Suppressor macrophage treated with lipopolysaccharide for 4 hours (primary cell): ENCODE measurements around the gene MYCN.
"Not testable (repeated sequence)": the region's sequence is repeated elsewhere in the genome, so short reads cannot be mapped to it uniquely, and the experiment has no call there.

Experiments used
- DNase-seq: peaks from one replicate; pipeline ENCODE4 v3.0.0-alpha.2; 2020

The MYCN gene

DNA sequence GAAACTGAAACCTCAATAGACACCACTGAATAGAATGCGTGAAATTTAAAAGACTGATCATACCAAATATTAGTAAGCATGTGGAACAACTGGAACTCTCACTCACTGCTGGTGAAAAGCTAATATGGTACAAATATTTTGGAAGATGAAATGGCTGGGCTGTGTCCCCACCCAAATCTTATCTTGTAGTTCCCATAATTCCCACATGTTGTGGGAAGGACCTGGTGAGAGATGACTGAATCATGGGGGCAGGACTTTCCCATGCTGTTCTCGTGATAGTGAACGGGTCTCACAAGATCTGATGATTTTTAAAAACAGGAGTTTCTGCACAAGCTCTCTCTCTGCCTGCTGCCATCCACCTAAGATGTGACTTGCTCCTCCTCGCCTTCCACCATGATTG lies 32.0 kb upstream of the MYCN start:
- no peak for DNase-seq

DNA sequence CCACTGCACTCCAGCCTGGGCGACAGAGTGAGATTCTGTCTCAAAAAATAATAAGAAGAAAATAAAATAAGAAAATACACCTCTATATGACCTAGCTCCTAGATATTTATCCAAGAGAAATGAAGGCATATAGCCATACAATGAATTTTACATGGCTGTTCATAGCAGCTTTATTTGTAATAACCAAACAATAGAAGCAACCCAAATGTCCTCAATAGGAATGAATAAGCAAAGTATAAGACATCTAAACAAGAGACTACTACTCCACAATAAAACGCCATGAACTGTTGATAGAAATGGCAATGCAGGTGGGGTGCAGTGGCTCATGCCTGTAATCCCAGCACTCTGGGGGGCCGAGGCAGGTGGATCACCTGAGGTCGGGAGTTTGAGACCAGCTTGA lies 31.2 kb upstream of the MYCN start:
- DNase-seq: no peak

DNA sequence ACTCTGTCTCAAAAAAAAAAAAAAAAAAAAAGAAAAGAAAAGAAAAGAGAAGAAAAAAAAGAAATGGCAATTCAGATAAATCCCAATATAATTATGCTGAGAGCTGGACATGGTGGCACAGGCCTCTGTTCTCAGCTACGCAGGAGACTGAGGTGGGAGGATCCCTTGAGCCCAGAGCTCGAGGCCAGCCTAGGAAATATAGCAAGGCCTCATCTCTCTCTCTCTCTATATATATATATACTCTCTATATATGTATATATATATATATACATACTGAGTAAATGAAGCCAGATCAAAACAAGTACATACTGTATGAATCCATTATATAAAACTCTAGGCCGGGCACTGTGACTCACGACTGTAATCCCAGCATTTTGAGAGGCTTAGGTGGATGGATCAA lies 30.6 kb upstream of the MYCN start:
- no peak for DNase-seq

DNA sequence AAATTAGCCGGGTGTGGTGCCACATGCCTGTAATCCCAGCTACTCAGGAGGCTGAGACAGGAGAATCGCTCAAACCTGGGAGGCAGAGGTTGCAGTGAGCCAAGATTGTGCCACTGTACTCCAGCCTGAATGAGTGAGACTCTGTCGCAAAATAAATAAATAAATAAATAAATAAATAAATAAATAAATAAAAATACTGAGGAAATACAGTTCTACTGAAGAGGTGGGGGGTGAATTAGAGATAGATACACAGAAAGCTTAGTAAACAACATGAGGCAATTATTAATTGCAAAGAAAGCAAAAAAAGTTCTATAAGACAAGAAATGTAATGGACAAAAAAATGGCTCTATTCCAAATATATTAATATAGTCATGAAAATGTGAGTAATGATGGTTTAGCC lies 29.1 kb upstream of the MYCN start:
- DNase-seq: not testable (repeated sequence)

DNA sequence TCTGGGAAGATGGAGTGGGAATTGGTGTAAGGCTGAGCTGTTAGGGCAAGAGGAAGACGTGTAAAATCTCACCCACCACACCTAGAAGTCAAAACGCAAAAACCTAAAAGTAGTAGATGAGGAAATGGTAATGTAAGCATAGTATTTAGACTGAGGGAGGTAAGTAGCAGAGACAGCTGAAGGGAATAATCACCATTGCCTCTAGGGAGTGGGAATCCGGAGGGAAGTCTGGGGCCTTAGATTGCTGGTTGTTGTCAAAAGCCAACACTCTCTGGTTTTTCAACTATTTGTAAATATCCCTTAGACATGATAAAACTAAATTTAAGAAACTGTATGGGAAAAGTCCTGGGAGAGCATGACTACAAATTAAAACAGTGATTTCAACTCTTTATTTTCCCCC lies 28.7 kb upstream of the MYCN start:
- no peak for DNase-seq

DNA sequence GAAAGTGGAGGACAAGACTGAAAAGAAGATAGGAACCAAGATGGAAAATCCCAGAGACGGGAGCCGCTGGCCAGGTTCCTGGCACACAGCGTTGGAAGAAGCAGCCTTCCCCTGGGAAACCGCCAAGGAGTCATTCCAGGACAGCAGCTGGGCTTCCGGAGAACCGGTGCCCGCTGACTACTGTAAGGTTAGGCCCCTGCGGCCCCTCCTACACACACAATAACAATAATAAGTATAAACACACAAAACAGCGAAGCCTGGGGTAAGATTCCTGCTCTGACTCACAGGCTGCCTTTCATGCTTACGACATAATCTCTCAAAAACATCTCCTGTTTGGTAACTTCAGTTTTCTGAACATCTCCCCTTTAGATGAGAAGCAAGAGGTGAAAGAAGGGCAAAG lies 28.1 kb upstream of the MYCN start:
- DNase-seq: no peak

DNA sequence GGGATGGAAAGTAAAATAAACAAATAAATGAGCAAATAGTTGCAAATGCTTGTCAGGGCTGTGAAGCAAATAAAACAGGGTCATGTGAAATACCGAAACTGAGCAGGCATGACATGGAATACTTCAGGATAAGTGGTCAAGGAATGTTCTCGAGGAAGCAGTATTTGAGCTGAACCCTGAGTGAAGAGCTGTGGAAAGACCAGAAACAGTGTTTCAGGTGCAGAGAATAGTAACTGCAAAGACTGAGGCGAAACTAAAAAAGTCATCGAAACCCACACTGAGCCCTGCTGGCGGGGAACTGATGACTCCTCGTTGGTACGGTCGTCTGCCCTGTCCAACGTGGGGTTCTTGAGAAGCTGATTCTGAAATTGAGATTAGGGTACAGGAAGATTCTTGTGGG lies 27.2 kb upstream of the MYCN start:
- DNase-seq: no peak

DNA sequence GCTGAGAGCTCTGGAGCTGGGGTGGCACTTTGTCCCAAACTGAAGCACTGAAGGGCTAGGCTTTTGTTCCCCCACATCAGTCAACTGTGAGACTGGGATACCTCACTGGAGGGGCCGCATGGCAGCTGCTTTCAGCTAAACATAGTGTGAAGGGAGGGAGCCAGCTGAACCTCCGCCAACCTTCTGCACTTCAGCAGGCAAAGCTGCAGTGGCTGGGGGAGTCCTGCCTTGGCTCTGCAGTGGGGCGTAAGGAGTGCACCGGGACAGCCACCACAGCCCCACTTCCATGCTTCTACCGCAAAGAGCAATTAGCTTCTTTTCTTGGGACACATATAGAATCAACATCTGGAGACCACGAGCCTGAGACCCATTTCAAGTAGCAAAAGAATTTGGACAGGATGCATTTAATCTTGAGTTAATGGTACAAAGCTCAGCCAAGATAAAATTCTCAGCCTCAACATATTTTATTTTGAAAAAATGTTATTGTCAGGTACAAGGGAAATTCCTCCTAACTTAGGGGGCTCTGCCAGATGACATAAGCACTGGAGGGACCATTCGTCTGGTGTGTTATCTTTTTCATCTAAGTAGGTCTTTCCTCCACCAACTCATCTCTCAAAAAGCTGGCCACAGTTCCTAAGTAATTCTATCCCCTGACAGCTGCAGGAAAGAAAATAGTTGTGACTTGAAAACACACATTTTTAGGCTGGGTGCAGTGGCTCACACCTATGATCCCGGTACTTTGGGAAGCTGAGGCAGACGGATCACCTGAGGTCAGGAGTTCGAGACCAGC lies 25.6 kb upstream of the MYCN start:
- no peak for DNase-seq

DNA sequence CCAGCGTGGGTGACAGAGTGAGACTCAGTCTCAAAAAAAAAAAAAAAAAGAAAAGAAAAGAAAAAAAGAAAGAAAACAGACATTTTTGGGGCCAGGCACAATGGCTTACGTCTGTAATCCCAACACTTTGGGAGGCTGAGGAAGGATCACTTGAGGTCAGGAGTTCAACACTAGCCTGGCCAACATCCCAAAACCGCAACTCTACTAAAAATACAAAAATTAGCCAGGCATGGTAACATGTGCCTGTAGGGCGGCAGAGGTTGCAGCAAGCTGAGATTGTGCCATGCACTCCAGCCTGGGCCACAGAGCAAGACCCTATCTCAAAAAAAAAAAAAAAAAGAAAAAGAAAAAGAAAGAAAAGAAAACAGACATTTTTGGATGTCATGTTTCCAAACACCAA lies 24.8 kb upstream of the MYCN start:
- not testable (repeated sequence) for DNase-seq

DNA sequence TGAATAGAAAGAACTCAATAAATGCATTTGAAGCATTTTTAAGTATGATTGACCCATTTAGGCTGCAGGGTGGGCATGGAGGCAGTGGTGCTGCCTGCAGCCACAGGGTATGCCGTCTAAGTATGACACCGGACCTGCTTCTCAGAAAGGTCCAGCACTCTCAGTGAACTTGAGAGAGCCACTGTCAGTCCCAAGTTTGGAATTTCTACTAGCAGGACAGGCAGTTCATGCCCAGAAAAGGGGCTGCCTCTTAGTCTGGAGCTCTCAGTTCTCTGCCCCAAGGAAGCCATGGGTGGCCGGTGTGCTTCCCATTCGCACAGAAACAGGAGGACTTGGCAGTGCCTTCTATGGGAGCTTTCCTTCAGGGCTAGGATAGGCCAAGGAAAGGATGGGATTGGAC lies 24.0 kb upstream of the MYCN start:
- no peak for DNase-seq

DNA sequence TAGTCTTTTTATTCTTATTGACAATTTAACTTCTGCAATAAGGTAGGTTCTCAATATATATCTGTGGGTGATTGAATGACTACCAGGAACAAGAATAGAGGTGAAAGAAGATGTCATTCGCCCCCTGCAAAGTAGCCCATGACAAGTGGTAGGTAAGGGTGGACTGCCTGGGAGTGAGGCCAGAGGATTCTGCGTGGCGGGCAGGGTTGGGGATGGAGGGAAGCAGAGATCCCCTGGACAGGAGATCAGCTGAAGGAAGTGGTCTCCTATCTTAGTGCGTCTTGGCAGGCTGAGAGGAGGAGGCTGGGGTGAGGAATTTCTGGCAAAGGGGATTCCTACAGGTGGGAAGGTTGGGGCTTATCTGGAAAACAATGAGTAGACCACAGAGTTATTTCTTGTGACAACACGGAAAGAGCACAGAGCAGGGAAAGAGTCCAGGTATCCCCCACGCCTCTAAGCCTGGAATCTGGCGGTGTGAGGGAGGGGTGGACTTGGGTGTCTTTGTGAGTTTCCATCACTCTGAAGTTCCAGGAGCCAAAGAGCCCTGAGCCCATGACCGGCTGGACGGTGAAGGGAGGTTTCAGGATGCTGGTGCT lies 21.5 kb upstream of the MYCN start:
- no peak for DNase-seq

DNA sequence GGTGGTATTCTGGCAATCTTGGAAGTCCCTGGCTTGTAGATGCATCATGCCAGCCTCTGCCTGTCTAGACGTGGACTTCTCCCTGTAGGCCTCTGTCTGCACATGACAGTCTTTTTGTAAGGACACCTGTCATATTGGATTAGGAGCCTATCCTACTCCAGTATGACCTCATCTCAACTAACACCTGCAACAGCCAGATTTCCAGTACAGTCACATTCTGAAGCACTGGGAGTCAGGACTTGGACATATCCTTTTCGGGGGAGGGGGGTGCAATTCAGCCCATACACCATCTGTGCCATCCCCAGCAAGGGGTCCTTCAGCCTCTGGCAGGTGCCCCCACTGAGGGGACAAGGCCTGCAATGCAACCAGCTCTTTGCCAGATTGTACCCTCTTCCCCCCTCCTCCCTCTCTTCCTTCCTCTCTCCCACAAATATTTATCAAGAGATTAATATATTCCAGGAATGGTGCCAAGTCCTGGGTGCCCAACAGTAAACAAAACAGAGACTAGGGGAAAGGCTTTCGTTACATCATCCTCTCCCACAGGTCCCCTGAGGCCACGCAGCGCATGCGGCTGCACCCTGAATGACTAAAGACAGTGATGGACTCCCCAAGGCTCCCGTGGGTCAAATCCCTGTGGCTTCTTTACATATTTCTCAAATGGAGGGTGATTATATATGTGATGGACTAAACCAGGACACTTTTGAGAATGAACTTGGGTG lies 20.5 kb upstream of the MYCN start:
- DNase-seq: no peak

DNA sequence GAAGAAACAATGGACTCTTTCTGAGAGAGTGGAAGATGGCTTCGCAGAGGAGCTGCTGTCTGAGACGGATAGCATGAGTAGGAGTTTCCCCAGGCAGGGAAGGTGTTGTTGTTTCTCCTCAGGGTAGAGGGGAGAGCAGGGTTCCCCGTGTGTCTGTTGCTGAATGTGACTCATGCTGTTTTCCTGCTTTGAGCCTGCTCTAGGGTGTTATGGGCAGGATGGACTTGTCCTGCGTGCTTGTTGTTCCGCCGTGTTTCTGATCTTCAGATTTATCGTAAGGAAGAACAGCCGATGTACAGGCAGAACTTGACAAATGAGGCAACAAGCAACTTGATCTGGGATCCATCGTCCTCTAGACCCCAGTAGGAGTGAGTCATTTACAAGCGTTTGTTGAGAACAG lies 19.7 kb upstream of the MYCN start:
- DNase-seq: no peak

DNA sequence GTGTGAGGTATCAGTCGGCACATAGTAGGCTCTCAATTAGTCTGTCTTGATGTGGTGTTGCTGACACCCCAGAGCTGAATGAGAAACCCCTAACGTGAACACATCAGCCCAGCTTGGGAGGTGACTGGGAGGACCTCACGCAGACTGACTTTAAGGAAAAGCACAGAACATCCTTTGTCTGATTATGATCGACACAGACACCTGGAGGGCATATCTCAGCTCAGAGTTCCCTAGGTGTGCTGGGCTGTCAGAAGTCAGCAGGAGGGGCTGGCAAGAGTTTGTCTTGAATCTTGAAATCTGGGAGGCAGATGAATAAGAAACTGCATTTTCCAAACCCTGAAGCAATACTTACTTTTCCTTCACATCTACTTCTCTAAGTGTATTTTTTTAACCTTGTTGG lies 16.8 kb upstream of the MYCN start:
- DNase-seq: no peak

DNA sequence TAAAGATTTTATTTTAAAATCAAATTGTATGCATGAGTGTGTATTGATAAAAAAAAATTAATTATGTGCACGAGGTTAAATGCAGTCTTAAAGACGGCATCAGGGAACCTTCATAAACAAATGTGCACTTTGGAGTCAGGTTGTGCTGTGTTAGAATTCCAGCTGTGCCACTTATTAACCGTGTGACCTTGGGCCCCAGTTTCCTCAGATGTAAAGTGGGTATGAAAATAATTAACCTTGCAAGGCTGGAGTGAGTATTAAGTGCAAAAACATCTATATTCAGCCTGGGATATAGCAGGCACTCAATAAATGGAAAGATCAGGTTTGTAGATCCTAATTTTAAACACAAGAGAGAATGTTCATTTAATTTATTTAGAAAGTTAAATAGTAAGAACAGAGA lies 14.5 kb upstream of the MYCN start:
- no peak for DNase-seq

DNA sequence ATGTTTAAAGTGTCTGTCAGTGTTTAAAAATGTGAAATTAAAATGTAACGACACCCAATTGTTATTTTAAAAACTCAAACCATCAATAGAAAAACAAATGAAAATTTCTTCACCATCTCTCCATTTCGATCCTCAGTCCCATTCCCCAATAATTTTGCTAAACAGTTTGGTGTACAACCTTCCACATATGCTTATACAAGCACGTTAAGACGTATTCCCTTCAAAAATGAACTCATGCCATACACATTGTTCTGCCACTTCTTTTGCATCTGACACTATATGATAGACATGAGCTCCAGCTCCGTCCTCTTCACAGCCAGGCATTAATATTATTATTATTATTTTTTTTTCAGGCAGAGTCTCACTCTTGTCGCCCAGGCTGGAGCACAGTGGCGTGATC lies 14.1 kb upstream of the MYCN start:
- no peak for DNase-seq

DNA sequence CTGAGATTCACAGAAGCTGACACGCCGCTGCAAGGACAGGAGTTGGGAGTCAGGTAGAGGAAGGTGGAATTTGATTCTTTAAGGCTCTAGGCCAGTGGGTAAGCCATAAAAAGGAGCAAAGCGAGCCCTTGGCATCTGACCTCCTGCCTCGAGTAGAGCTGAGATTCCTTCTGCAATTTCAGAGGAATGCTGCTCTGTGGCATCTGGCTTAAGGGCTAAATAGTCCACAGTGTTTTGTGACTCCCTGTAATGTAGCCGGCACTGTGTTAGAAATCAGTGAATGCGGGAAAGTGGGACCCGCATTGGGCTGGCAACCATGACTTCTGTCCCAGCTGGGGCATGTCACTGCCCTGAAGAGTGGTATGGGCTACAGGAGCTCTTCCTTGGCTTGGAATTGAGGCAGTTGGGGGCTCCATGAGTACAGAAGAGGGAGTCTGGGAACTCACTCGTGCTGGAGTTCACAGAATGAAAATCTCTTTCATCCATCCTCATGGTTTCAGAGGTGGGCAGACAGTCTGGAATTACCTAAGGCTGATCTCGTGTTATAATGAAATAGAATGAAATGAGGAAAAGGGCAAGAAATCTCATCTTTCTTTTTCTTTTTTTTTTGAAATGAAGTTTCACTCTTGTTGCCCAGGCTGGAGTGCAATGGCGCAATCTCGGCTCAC lies 12.7 kb upstream of the MYCN start:
- DNase-seq: no peak

DNA sequence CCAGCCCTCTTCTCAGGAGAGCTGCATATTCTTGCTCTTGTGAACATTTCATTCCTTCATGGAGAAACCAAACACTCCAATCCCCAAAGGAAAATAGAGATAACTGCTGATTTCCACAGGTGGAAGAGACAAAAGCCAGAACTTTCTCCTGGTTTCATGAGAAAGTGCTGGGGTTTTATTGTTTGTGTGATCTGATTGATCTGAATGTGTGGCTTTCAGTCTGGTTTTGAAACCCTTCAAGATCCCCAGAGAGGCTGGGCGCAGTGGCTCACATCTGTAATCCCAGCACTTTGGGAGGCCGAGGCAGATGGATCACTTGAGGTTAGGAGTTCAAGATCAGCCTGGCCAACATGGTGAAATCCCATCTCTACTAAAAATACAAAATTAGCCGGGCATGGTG lies 11.3 kb upstream of the MYCN start:
- DNase-seq: not testable (repeated sequence)

DNA sequence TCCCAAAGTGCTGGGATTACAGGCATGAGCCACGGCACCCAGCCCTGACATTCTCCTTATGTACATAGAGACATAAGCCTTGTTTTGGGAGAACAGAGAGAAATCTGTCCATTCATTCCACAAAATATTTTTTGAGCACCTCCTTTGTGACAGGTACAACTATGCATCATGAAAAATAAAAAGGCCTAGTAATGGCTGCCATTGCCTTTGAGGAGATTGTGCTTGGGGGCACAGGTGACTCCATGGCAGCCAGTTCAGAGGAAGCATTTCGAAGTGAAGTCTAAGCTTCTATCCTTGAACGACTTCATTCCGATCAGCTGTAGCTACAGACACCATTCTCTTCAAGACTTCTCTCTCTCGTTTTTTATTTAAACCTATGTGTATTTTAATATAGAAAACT lies 10.5 kb upstream of the MYCN start:
- no peak for DNase-seq

DNA sequence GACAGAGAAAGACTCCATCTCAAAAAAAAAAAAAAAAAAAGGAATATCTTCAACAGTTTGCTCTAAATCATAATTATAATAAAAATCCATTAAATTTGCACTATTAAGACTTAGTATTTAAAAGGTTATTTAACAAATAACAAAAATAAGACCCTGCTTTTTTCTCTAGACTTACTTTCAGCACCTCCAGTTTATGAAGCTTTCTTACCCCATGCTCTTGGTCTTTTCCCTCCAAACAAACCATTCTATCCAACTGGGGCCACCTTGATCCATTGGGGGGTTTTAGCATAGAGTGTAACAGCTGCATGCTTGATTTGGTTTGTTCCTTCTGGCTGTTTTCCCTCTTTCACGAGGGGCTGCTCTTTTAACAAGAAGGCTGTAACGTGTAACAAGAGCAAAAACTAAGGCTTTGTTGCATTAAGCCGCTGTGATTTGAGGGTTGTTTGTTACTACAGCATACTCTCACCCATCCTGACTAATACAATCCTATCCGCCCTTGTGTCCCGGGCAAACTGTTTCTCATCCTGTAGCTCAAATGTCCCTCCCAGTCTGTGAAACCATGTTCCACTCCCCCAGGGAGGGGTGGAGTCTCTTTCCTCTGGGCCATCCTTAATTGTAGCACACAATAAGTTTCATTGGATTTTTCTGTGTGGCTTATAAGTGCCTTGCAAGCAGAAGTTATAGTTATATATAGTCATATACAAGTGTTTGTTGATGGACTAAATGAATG lies 9.6 kb upstream of the MYCN start:
- no peak for DNase-seq

DNA sequence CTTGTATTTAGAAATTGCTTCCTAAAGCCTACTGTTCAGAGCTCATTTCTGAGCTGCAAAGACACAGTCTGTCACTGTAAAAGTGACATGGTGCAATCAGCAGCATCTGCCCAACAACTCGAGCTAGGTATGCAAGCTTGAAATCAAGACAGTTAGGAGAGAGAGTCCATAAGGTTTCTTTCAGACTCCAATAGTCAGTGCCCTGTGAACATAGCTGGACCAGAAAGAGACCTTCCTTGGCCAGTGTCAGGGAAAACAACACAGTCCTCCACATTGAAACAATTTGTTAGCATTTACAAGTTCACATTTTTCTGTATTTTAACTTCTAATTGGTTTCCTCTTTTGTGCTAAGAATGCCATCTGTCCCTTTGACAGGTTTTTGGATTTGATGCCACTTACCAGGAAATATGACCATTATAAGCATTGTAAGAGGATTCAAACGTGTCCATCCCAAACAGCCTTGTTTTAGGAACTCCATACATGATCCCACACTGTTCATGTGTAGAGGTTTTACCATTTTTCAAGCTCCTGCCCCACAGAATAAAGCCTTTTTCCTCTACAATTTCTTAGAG lies 8.9 kb upstream of the MYCN start:
- no peak for DNase-seq

DNA sequence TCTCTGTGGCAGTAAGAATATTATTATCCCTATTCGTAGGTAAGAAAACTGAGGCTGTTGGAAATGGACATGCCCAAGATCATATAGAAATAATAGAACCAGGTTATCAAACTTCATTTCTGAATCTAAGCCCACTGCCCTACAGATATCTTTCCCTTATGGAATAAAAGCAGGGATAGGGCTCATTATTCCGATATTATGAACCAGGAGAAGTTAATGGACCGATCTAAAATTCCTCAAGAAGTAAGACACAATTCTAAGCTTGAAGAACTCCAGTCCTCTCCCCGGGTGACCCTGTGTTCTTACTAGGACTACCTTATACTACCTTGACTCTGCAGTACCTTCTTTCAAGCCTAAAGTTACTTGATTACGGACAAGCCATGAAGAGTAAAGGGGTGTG lies 8.4 kb upstream of the MYCN start:
- no peak for DNase-seq
